Hepatocyte (in vitro differentiated cells): ENCODE data around the gene GLDC. TPM values are rescaled to one million over a fixed set of nuclear protein-coding genes. Genes with fewer than 3 reads are reported as not detected.

Experiments
- DNase-seq: peaks from one replicate; pipeline ENCODE4 v3.0.0-alpha.2; 2016; ENCODE audit warnings: low spot score
- H2AFZ ChIP-seq: fragments of 200-600 bp; sonication (generic); 2 replicates; pipeline ENCODE4 v1.6.0; 2016; ENCODE audit warnings: antibody characterized with exemption, mild to moderate bottlenecking
- H3K27ac ChIP-seq: fragments of 200-600 bp; sonication (generic); 2 replicates; pipeline ENCODE4 v1.5.1; 2016; ENCODE audit warnings: mild to moderate bottlenecking
- H3K27me3 ChIP-seq: fragments of 200-600 bp; sonication (generic); 2 replicates; pipeline ENCODE4 v1.6.1; 2016
- H3K36me3 ChIP-seq: fragments of 200-600 bp; sonication (generic); replicated peaks from 2 replicates; pipeline ENCODE4 v1.5.1; 2016; ENCODE audit warnings: low read depth; ENCODE audit not compliant: insufficient read depth
- H3K4me1 ChIP-seq: fragments of 200-600 bp; sonication (generic); 2 replicates; pipeline ENCODE4 v1.5.1; 2016; ENCODE audit warnings: mild to moderate bottlenecking, moderate library complexity; ENCODE audit not compliant: insufficient read depth
- H3K4me2 ChIP-seq: fragments of 200-600 bp; sonication (generic); 2 replicates; pipeline ENCODE4 v1.6.0; 2016
- H3K4me3 ChIP-seq: fragments of 200-600 bp; sonication (generic); 2 replicates; pipeline ENCODE4 v1.5.1; 2016; ENCODE audit warnings: mild to moderate bottlenecking
- H3K79me2 ChIP-seq: fragments of 200-600 bp; sonication (generic); 2 replicates; pipeline ENCODE4 v1.6.0; 2017; ENCODE audit warnings: mild to moderate bottlenecking
- H3K9me2 ChIP-seq: fragments of 200-600 bp; sonication (generic); replicated peaks from 2 replicates; pipeline ENCODE4 v1.6.0; 2017; ENCODE audit warnings: mild to moderate bottlenecking; ENCODE audit not compliant: insufficient read depth
- H3K9me3 ChIP-seq: fragments of 200-600 bp; sonication (generic); 2 replicates; pipeline ENCODE4 v1.5.1; 2016; ENCODE audit warnings: low read depth, mild to moderate bottlenecking
- H4K20me1 ChIP-seq: fragments of 200-600 bp; sonication (generic); 2 replicates; pipeline ENCODE4 v1.6.0; 2016; ENCODE audit warnings: mild to moderate bottlenecking; ENCODE audit not compliant: insufficient read depth, poor library complexity, severe bottlenecking
- CTCF ChIP-seq: fragments of 200-600 bp; sonication (generic); IDR thresholded peaks from 2 replicates; pipeline ENCODE4 v1.5.1; 2016; ENCODE audit warnings: antibody characterized with exemption, mild to moderate bottlenecking; ENCODE audit not compliant: poor library complexity
- EZH2 ChIP-seq: fragments of 200-600 bp; sonication (generic); IDR thresholded peaks from 2 replicates; pipeline ENCODE4 v1.6.1; 2016; ENCODE audit warnings: antibody characterized with exemption, mild to moderate bottlenecking, borderline replicate concordance
- EZH2phosphoT487 ChIP-seq: fragments of 200-600 bp; sonication (generic); IDR thresholded peaks from one replicate; pipeline ENCODE4 v1.6.1; 2018; ENCODE audit warnings: antibody characterized with exemption, mild to moderate bottlenecking, low read depth, moderate library complexity; ENCODE audit not compliant: unreplicated experiment, severe bottlenecking
- WGBS: methylation state at CpG from one replicate; pipeline ENCODE4 v1.1.6; 2016; ENCODE audit warnings: low lambda C conversion rate; ENCODE audit errors: missing lambda C conversion rate; 5-methylcytosine and 5-hydroxymethylcytosine counted together
- polyA plus RNA-seq: library from polyadenylated mRNA; unstranded; fragments of >200 nt; fragmentation: Nextera tagmentation; extraction: Ambion mirVana; gene quantifications from 2 replicates; pipeline ENCODE4 v1.2.1, GENCODE V29; 2016
- total RNA-seq: library from RNA; depleted of rRNA; stranded (reverse); fragments of >200 nt; gene quantifications from 2 replicates; pipeline ENCODE4 v1.2.3, GENCODE V29; 2014

GLDC gene
- total and polyA plus RNA-seq, 2 experiments from 2014 or later, result 15.6 to 18.4 TPM

GRCh38 chr9:6565312-6565711 lies 80.2 kb downstream of the GLDC start:
- Histone ChIP-seq H3K27me3 (no peaks in the 10 kb centered on the region), H3K4me3 (no peak overlapping the region), H3K79me2 (no peaks in the 10 kb centered on the region), H4K20me1 (no peaks in the 10 kb centered on the region), H3K9me3 (no peaks in the 10 kb centered on the region), H2AFZ (no peak overlapping the region), H3K4me1 (no peaks in the 10 kb centered on the region), H3K27ac (no peak overlapping the region), H3K36me3 (no peaks in the 10 kb centered on the region), H3K9me2 (no peaks in the 10 kb centered on the region), H3K4me2 (no peak overlapping the region)
- DNase-seq, result no peak
- TF ChIP-seq EZH2, result no peak
- no peak for TF ChIP-seq EZH2phosphoT487
- TF ChIP-seq CTCF, result no peak
- 93% methylated on average over 8 of the region's 8 CpGs for WGBS

GRCh38 chr9:6564868-6565267 lies 80.7 kb downstream of the GLDC start:
- no peak overlapping the region for H3K27ac ChIP-seq
- H3K36me3 ChIP-seq, result no peaks in the 10 kb centered on the region
- no peaks in the 10 kb centered on the region for H3K79me2 ChIP-seq
- H3K9me3 ChIP-seq, result no peaks in the 10 kb centered on the region
- whole genome bisulfite sequencing, result 82% methylated on average over 3 of the region's 3 CpGs
- H3K4me3 ChIP-seq, result no peak overlapping the region
- no peaks in the 10 kb centered on the region for H3K9me2 ChIP-seq
- no peak overlapping the region for H2AFZ ChIP-seq
- no peaks in the 10 kb centered on the region for H4K20me1 ChIP-seq
- DNase-seq, result no peak
- H3K4me1 ChIP-seq, result no peaks in the 10 kb centered on the region
- TF ChIP-seq CTCF, result no peak
- no peak for TF ChIP-seq EZH2
- no peak for TF ChIP-seq EZH2phosphoT487
- H3K4me2 ChIP-seq, result no peak overlapping the region
- H3K27me3 ChIP-seq, result no peaks in the 10 kb centered on the region

- H3K4me3 ChIP-seq, result no peak overlapping the region
- no peaks in the 10 kb centered on the region for H3K79me2 ChIP-seq
- no peaks in the 10 kb centered on the region for H3K9me2 ChIP-seq
- no peaks in the 10 kb centered on the region for H3K9me3 ChIP-seq
- H2AFZ ChIP-seq, result no peak overlapping the region
- H4K20me1 ChIP-seq, result no peaks in the 10 kb centered on the region
- no peaks in the 10 kb centered on the region for H3K36me3 ChIP-seq
- 97% methylated on average over 5 of the region's 5 CpGs for WGBS
- H3K4me1 ChIP-seq, result no peaks in the 10 kb centered on the region
- no peak overlapping the region for H3K4me2 ChIP-seq
- no peak overlapping the region for H3K27ac ChIP-seq
- no peaks in the 10 kb centered on the region for H3K27me3 ChIP-seq
- no peak for DNase-seq
- TF ChIP-seq CTCF (no peak), EZH2phosphoT487 (no peak), EZH2 (no peak)
Observed at GRCh38 chr9:6564360-6564759, 81.2 kb downstream of the GLDC start.
